Stimulated activated CD4-positive, alpha-beta T cell treated with anti-CD3 and anti-CD28 coated beads, TNF-alpha, amount 100 ng/mL, for 4 hours (primary cell): ENCODE measurements around the gene LAMA4.
"Not testable (repeated sequence)": the region's sequence is repeated elsewhere in the genome, so short reads cannot be mapped to it uniquely, and the experiment has no call there.

Experiments used
- DNase-seq, 3 experiments: peaks; one replicate each; pipeline ENCODE4 v3.0.0-alpha.2; 2020; ENCODE audit warnings: low read depth in 3 of 3

The LAMA4 gene

GRCh38 chr6:112153926-112154607 lies 100.3 kb downstream of the LAMA4 start:
- no peak for DNase-seq

GRCh38 chr6:112150363-112150762 lies 104.0 kb downstream of the LAMA4 start:
- DNase-seq: no peak

GRCh38 chr6:112149719-112150263 lies 104.6 kb downstream of the LAMA4 start:
- DNase-seq: no peak

GRCh38 chr6:112149236-112149635 lies 105.1 kb downstream of the LAMA4 start:
- DNase-seq: no peak

- DNase-seq: no peak
Observed at GRCh38 chr6:112148103-112148502, 106.3 kb downstream of the LAMA4 start.

- no peak for DNase-seq
Observed at GRCh38 chr6:112145080-112145573, 109.2 kb downstream of the LAMA4 start.

- no peak for DNase-seq
Observed at GRCh38 chr6:112144145-112144926, 110.0 kb downstream of the LAMA4 start.

GRCh38 chr6:112141707-112142106 lies 112.7 kb downstream of the LAMA4 start:
- DNase-seq: no peak

GRCh38 chr6:112139052-112139451 lies 115.3 kb downstream of the LAMA4 start:
- no peak for DNase-seq

- DNase-seq: no peak
Observed at GRCh38 chr6:112130878-112131277, 123.5 kb downstream of the LAMA4 start.

- no peak for DNase-seq
Observed at GRCh38 chr6:112128208-112128607, 126.2 kb downstream of the LAMA4 start.

GRCh38 chr6:112123982-112124381 lies 130.4 kb downstream of the LAMA4 start:
- DNase-seq: no peak

GRCh38 chr6:112122756-112123155 lies 131.6 kb downstream of the LAMA4 start:
- no peak for DNase-seq

- DNase-seq: no peak
Observed at GRCh38 chr6:112118034-112118433, 136.3 kb downstream of the LAMA4 start.

GRCh38 chr6:112117554-112117953 lies 136.8 kb downstream of the LAMA4 start:
- DNase-seq: no peak

- DNase-seq: no peak
Observed at GRCh38 chr6:112116221-112116620, 138.1 kb downstream of the LAMA4 start.

- no peak for DNase-seq
Observed at GRCh38 chr6:112114577-112115223, 139.7 kb downstream of the LAMA4 start.

- no peak for DNase-seq
Observed at GRCh38 chr6:112113918-112114317, 140.4 kb downstream of the LAMA4 start.

- DNase-seq: no peak
Observed at GRCh38 chr6:112113431-112113830, 140.9 kb downstream of the LAMA4 start.

GRCh38 chr6:112109262-112109661 lies 145.1 kb downstream of the LAMA4 start:
- no peak for DNase-seq

- no peak for DNase-seq
Observed at GRCh38 chr6:112106562-112106961, 147.8 kb downstream of the LAMA4 start.

- not testable (repeated sequence) for DNase-seq
Observed at GRCh38 chr6:112106026-112106425, 148.3 kb downstream of the LAMA4 start.
